Astrocyte (in vitro differentiated cells and primary cell): ENCODE measurements around the gene SACS. TPM values are rescaled to one million over a fixed set of nuclear protein-coding genes. Genes with fewer than 3 reads are reported as not detected.

Source experiments
- DNase-seq: peaks from one replicate; pipeline ENCODE4 v3.0.0-alpha.2; 2010; ENCODE audit warnings: low read depth
- FAIRE-seq: peaks from 2 replicates; lab custom pipeline; 2011; peaks lifted over from hg19 to GRCh38; lab: Jason Lieb, UNC
- H2AFZ ChIP-seq: 2 replicates; pipeline ENCODE4 v1.6.0; 2012; ENCODE audit warnings: low read depth, low read length, inconsistent platforms
- H3K27ac ChIP-seq: 2 replicates; pipeline ENCODE4 v1.5.1; 2011; ENCODE audit warnings: low read depth, low read length, inconsistent platforms
- H3K27me3 ChIP-seq: 2 replicates; pipeline ENCODE4 v1.6.0; 2011; ENCODE audit warnings: low read length, inconsistent platforms; ENCODE audit not compliant: insufficient read depth
- H3K36me3 ChIP-seq: 2 replicates; pipeline ENCODE4 v1.5.1; 2011; ENCODE audit warnings: low read length, inconsistent platforms; ENCODE audit not compliant: insufficient read depth
- H3K4me1 ChIP-seq: 2 replicates; pipeline ENCODE4 v1.5.1; 2011; ENCODE audit warnings: low read length, inconsistent platforms; ENCODE audit not compliant: insufficient read depth
- H3K4me2 ChIP-seq: 2 replicates; pipeline ENCODE4 v1.6.0; 2012; ENCODE audit warnings: low read length, inconsistent platforms
- H3K4me3 ChIP-seq: 2 replicates; pipeline ENCODE4 v1.5.1; 2011; ENCODE audit warnings: low read depth, mild to moderate bottlenecking, low read length, inconsistent platforms; ENCODE audit not compliant: insufficient read depth
- H3K79me2 ChIP-seq: 2 replicates; pipeline ENCODE4 v1.6.0; 2012; ENCODE audit warnings: mild to moderate bottlenecking, low read length, inconsistent platforms; ENCODE audit not compliant: insufficient read depth
- H3K9ac ChIP-seq: 2 replicates; pipeline ENCODE4 v1.6.0; 2012; ENCODE audit warnings: mild to moderate bottlenecking, low read length, inconsistent platforms
- H3K9me3 ChIP-seq: 2 replicates; pipeline ENCODE4 v1.5.1; 2012; ENCODE audit warnings: low read depth, mild to moderate bottlenecking, low read length, inconsistent platforms; ENCODE audit not compliant: insufficient read depth
- H4K20me1 ChIP-seq: 2 replicates; pipeline ENCODE4 v1.6.0; 2012; ENCODE audit warnings: low read length, inconsistent platforms; ENCODE audit not compliant: insufficient read depth
- H3K27ac Mint-ChIP-seq: one replicate; pipeline ENCODE4 v1.8.0; 2021; ENCODE audit warnings: mild to moderate bottlenecking, mixed read lengths; ENCODE audit not compliant: unreplicated experiment
- H3K27me3 Mint-ChIP-seq: one replicate; pipeline ENCODE4 v1.8.0; 2021; ENCODE audit warnings: low read depth, mixed read lengths; ENCODE audit not compliant: unreplicated experiment
- H3K36me3 Mint-ChIP-seq: one replicate; pipeline ENCODE4 v1.8.0; 2021; ENCODE audit warnings: low read depth, mixed read lengths; ENCODE audit not compliant: unreplicated experiment
- H3K4me1 Mint-ChIP-seq: one replicate; pipeline ENCODE4 v1.8.0; 2021; ENCODE audit warnings: low read depth, mixed read lengths; ENCODE audit not compliant: unreplicated experiment
- H3K4me3 Mint-ChIP-seq: one replicate; pipeline ENCODE4 v1.8.0; 2021; ENCODE audit warnings: mild to moderate bottlenecking, moderate library complexity, mixed read lengths; ENCODE audit not compliant: unreplicated experiment
- H3K9me3 Mint-ChIP-seq: one replicate; pipeline ENCODE4 v1.8.0; 2021; ENCODE audit warnings: mild to moderate bottlenecking, mixed read lengths; ENCODE audit not compliant: unreplicated experiment
- CTCF ChIP-seq: IDR thresholded peaks from 2 replicates; pipeline ENCODE4 v1.5.1; 2011; ENCODE audit warnings: low read depth, mild to moderate bottlenecking, inconsistent platforms, low read length, moderate library complexity; ENCODE audit not compliant: insufficient read depth
- EZH2 ChIP-seq: IDR thresholded peaks from 2 replicates; pipeline ENCODE4 v1.6.1; 2012; ENCODE audit warnings: mild to moderate bottlenecking, low read length, inconsistent platforms; ENCODE audit not compliant: insufficient read depth
- total RNA-seq: library from RNA; stranded (reverse); gene quantifications from 2 replicates; pipeline ENCODE4 v1.2.1, GENCODE V29; 2021

SACS gene
- total RNA-seq, 1 donor from 2014 or later = 79.4 TPM

- H3K27me3 Mint-ChIP-seq = peaks cover 7% of the 10 kb centered on the region
- FAIRE-seq = no peak
- no peak overlapping the region for H3K27ac Mint-ChIP-seq
These were observed 22.1 kb upstream of the SACS start for GRCh38 chr13:23455401-23456185.

GRCh38 chr13:23453132-23453531 is 19.6 kb upstream of the SACS start:
- Histone ChIP-seq H4K20me1 (no peaks in the 10 kb centered on the region), H3K27me3 (no peaks in the 10 kb centered on the region), H3K4me1 (no peaks in the 10 kb centered on the region), H3K9ac (no peak overlapping the region), H3K27ac (no peak overlapping the region), H3K4me2 (no peak overlapping the region), H3K4me3 (no peak overlapping the region), H3K79me2 (no peaks in the 10 kb centered on the region), H3K36me3 (no peaks in the 10 kb centered on the region), H3K9me3 (no peaks in the 10 kb centered on the region), H2AFZ (no peak overlapping the region)
- FAIRE-seq (no peak), DNase-seq (no peak)
- no peak overlapping the region for H3K4me3 Mint-ChIP-seq
- no peak for TF ChIP-seq EZH2
- TF ChIP-seq CTCF = no peak
- H3K9me3 Mint-ChIP-seq = peaks cover 4% of the 10 kb centered on the region
- H3K27me3 Mint-ChIP-seq = peaks cover 7% of the 10 kb centered on the region
- H3K4me1 Mint-ChIP-seq = no peaks in the 10 kb centered on the region
- H3K27ac Mint-ChIP-seq = no peak overlapping the region
- H3K36me3 Mint-ChIP-seq = peaks cover 2% of the 10 kb centered on the region

More at GRCh38 chr13:23455401-23456185, 22.1 kb upstream of the SACS start:
- peaks cover 4% of the 10 kb centered on the region for H3K4me1 Mint-ChIP-seq
- Histone ChIP-seq H4K20me1 (no peaks in the 10 kb centered on the region), H3K79me2 (no peaks in the 10 kb centered on the region), H3K4me3 (no peak overlapping the region), H3K27ac (no peak overlapping the region), H3K27me3 (no peaks in the 10 kb centered on the region), H3K4me1 (no peaks in the 10 kb centered on the region), H3K36me3 (no peaks in the 10 kb centered on the region), H2AFZ (no peak overlapping the region), H3K4me2 (no peak overlapping the region), H3K9me3 (no peaks in the 10 kb centered on the region), H3K9ac (no peak overlapping the region)
- no peak for DNase-seq
- TF ChIP-seq CTCF (no peak), EZH2 (no peak)
- H3K9me3 Mint-ChIP-seq = peaks cover 4% of the 10 kb centered on the region
- peaks cover 2% of the 10 kb centered on the region for H3K36me3 Mint-ChIP-seq
- no peak overlapping the region for H3K4me3 Mint-ChIP-seq
